MCF 10A (cell line): ENCODE data around the gene ZNF431. TPM values are rescaled to one million over a fixed set of nuclear protein-coding genes. Genes with fewer than 3 reads are reported as not detected.

Experiments
- Bru-seq: library from RNA; stranded (reverse); fragments of 400-500 nt; gene quantifications from one replicate; lab custom pipeline; 2021; lab: Mats Ljungman, UMichigan
- BruChase-seq, 2 experiments: library from RNA; stranded (reverse); fragments of 400-500 nt; gene quantifications; one replicate each; lab custom pipeline; 2021; lab: Mats Ljungman, UMichigan
- BruUV-seq: library from RNA; stranded (reverse); fragments of 400-500 nt; replicated peaks from 2 replicates; lab custom pipeline; 2021; lab: Mats Ljungman, UMichigan
- CTCF ChIA-PET: fragments of 300-600 bp; sonication (Branson Sonifier 250); formaldehyde crosslinking; extraction: SDS; loops from one replicate; lab custom pipeline; 2021; ENCODE audit warnings: antibody characterized with exemption, inconsistent platforms; lab: Yijun Ruan, JAX
- POLR2A ChIA-PET: fragments of 300-600, 350-650 bp; sonication (Branson Sonifier 250); formaldehyde crosslinking; extraction: SDS; loops from one replicate; lab custom pipeline; 2020; ENCODE audit warnings: antibody characterized with exemption, inconsistent platforms; lab: Yijun Ruan, JAX
- DNase-seq: peaks from one replicate; pipeline ENCODE4 v3.0.0-alpha.2; 2018; ENCODE audit not compliant: unreplicated experiment
- H3K27ac Mint-ChIP-seq: one replicate; pipeline ENCODE4 v1.8.0; 2022; ENCODE audit warnings: mild to moderate bottlenecking, low read depth, mixed read lengths; ENCODE audit not compliant: unreplicated experiment
- H3K27me3 Mint-ChIP-seq: one replicate; pipeline ENCODE4 v1.8.0; 2022; ENCODE audit warnings: mixed read lengths; ENCODE audit not compliant: insufficient read depth, unreplicated experiment
- H3K36me3 Mint-ChIP-seq: one replicate; pipeline ENCODE4 v1.8.0; 2022; ENCODE audit warnings: mild to moderate bottlenecking, moderate library complexity, mixed read lengths; ENCODE audit not compliant: insufficient read depth, unreplicated experiment
- H3K4me1 Mint-ChIP-seq: one replicate; pipeline ENCODE4 v1.8.0; 2022; ENCODE audit warnings: mixed read lengths; ENCODE audit not compliant: insufficient read depth, unreplicated experiment
- H3K4me3 Mint-ChIP-seq: one replicate; pipeline ENCODE4 v1.8.0; 2022; ENCODE audit warnings: mild to moderate bottlenecking, moderate library complexity, mixed read lengths; ENCODE audit not compliant: unreplicated experiment
- H3K9me3 Mint-ChIP-seq: one replicate; pipeline ENCODE4 v1.8.0; 2022; ENCODE audit warnings: mixed read lengths; ENCODE audit not compliant: unreplicated experiment
- CTCF ChIP-seq: fragments of 200-600 bp; IDR thresholded peaks from one replicate; pipeline ENCODE4 v1.8.0; 2022; ENCODE audit warnings: antibody characterized with exemption, mild to moderate bottlenecking; ENCODE audit not compliant: unreplicated experiment
- intact Hi-C: fragments of 100-400 bp; cut with micrococcal nuclease; formaldehyde crosslinking; loops from 2 replicates; pipeline ENCODE4 v1.14.1; 2022
- long read RNA-seq: library from polyadenylated mRNA; stranded (forward); transcript quantifications from one replicate; pipeline ENCODE4 v2.0.0, GENCODE V29; 2022
- total RNA-seq: library from RNA; stranded (reverse); gene quantifications from 2 replicates; pipeline ENCODE4 v1.2.3, GENCODE V29; 2022

Gene ZNF431
- total RNA-seq (17.2 and 22.1 TPM in 2 replicates), Bru-seq, nascent RNA (percentile 91 among the genes with signal in this experiment), BruChase-seq, experiment 1, labeled RNA remaining after a 6-hour chase (percentile 88 among the genes with signal in this experiment), BruChase-seq, experiment 2, labeled RNA remaining after a 2-hour chase (percentile 93 among the genes with signal in this experiment)
- long read RNA-seq, partial matches to known transcripts, result 3 of 10 reads
- long read RNA-seq, other reads (novel, unspliced or antisense), result 7 of 10 reads

GRCh38 chr19:21141787-21142464 is at the start of gene ZNF431:
TSS of gene ZNF431 (plus strand) at chr19:21142040. CDS start at chr19:21142184, 144 bp downstream.
- TSS peak; percentile 57 for BruUV-seq
- CTCF ChIA-PET, result interaction anchor here (0.6 to 0.8 kb wide), 2 partner anchors 73 to 845 kb away, joined by 3 read pairs; no protein-coding TSS in a partner anchor

GRCh38 chr19:21092109-21092508 is 49.7 kb upstream of the ZNF431 start:
- H3K36me3 Mint-ChIP-seq, result peaks cover 9% of the 10 kb centered on the region
- no TSS peak for BruUV-seq
- H3K27me3 Mint-ChIP-seq, result no peaks in the 10 kb centered on the region
- peaks cover 7% of the 10 kb centered on the region for H3K4me1 Mint-ChIP-seq
- intact Hi-C loops, result no loop called here
- H3K9me3 Mint-ChIP-seq, result no peaks in the 10 kb centered on the region
- no peak for TF ChIP-seq CTCF
- no peak overlapping the region for H3K4me3 Mint-ChIP-seq
- peak; percentile 22 for DNase-seq
- peak overlapping the region; percentile 81 for H3K27ac Mint-ChIP-seq
- ChIA-PET POLR2A (interaction anchor here (1.3 kb wide), 1 partner anchor 61 kb away, joined by 4 read pairs; no protein-coding TSS in a partner anchor), CTCF (no interaction called here)

More at GRCh38 chr19:21141787-21142464, at the start of gene ZNF431:
- H3K4me3 Mint-ChIP-seq, result peak within 1 kb of the TSS; percentile 92
- no peaks in the 10 kb centered on the region for H3K27me3 Mint-ChIP-seq
- H3K27ac Mint-ChIP-seq, result peak within 1 kb of the TSS; percentile 97
- POLR2A ChIA-PET, result interaction anchor here (0.6 to 3.7 kb wide), 26 partner anchors 9 to 1479 kb away, joined by 3 to 72 read pairs (median 4); partner anchors contain the start of genes ZNF14, ZNF429, ZNF430 and ZNF493
- intact Hi-C loops, result loop anchor here (2.0 to 5.0 kb wide), 3 partner anchors 60 to 185 kb away; partner anchors contain the start of genes ZNF708 and ZNF714
- H3K4me1 Mint-ChIP-seq, result peaks cover 16% of the 10 kb centered on the region
- H3K9me3 Mint-ChIP-seq, result no peaks in the 10 kb centered on the region
- TF ChIP-seq CTCF, result no peak
- peaks cover 34% of the 10 kb centered on the region for H3K36me3 Mint-ChIP-seq
- DNase-seq, result peak; percentile 98

GRCh38 chr19:21094347-21095025 is 47.4 kb upstream of the ZNF431 start:
- peaks cover 21% of the 10 kb centered on the region for H3K36me3 Mint-ChIP-seq
- intact Hi-C loops, result no loop called here
- ChIA-PET POLR2A (interaction anchor here (0.8 kb wide), 1 partner anchor 48 kb away, joined by 3 read pairs; the partner anchor contains the start of gene ZNF431), CTCF (interaction anchor here (0.7 kb wide), 1 partner anchor 127 kb away, joined by 3 read pairs; no protein-coding TSS in a partner anchor)
- H3K4me3 Mint-ChIP-seq, result no peak overlapping the region
- peaks cover 7% of the 10 kb centered on the region for H3K4me1 Mint-ChIP-seq
- no peaks in the 10 kb centered on the region for H3K27me3 Mint-ChIP-seq
- H3K27ac Mint-ChIP-seq, result no peak overlapping the region
- DNase-seq, result no peak
- TF ChIP-seq CTCF, result no peak
- H3K9me3 Mint-ChIP-seq, result no peaks in the 10 kb centered on the region
- no TSS peak for BruUV-seq
